GM23338 (cell line): ENCODE data around the gene CD7. TPM values are rescaled to one million over a fixed set of nuclear protein-coding genes. Genes with fewer than 3 reads are reported as not detected.

ENCODE experiments used
- ATAC-seq: fragments of 200-7000 bp; cut with Tn5 transposase; 3 replicates; pipeline ENCODE4 v1.9.1; 2020
- DNase-seq: peaks from one replicate; pipeline ENCODE4 v3.0.0-alpha.2; 2015; ENCODE audit warnings: low spot score
- H2AFZ ChIP-seq: fragments of 200-600 bp; sonication (generic); 2 replicates; pipeline ENCODE4 v1.8.0; 2016; ENCODE audit warnings: antibody characterized with exemption, mild to moderate bottlenecking, moderate library complexity
- H3F3A ChIP-seq: fragments of 200-600 bp; sonication (generic); replicated peaks from 2 replicates; pipeline ENCODE4 v1.8.0; 2017; ENCODE audit warnings: antibody characterized with exemption, mixed run types, low read depth
- H3K27ac ChIP-seq: fragments of 200-600 bp; sonication (generic); 2 replicates; pipeline ENCODE4 v1.6.1; 2016; ENCODE audit warnings: low read depth
- H3K27me3 ChIP-seq: fragments of 200-600 bp; sonication (generic); 2 replicates; pipeline ENCODE4 v1.8.0; 2016; ENCODE audit warnings: mild to moderate bottlenecking, mixed run types, moderate library complexity; ENCODE audit not compliant: insufficient read depth
- H3K36me3 ChIP-seq: fragments of 200-600 bp; sonication (generic); 2 replicates; pipeline ENCODE4 v1.8.0; 2016; ENCODE audit warnings: mild to moderate bottlenecking; ENCODE audit not compliant: insufficient read depth
- H3K4me1 ChIP-seq: fragments of 200-600 bp; sonication (generic); 2 replicates; pipeline ENCODE4 v1.8.0; 2016; ENCODE audit warnings: mild to moderate bottlenecking, moderate library complexity; ENCODE audit not compliant: insufficient read depth
- H3K4me2 ChIP-seq: fragments of 200-600 bp; sonication (generic); 2 replicates; pipeline ENCODE4 v1.7.1; 2017; ENCODE audit warnings: mixed run types
- H3K4me3 ChIP-seq: fragments of 200-600 bp; sonication (generic); 2 replicates; pipeline ENCODE4 v1.6.1; 2016; ENCODE audit warnings: mixed run types
- H3K79me2 ChIP-seq: fragments of 200-600 bp; sonication (generic); replicated peaks from 2 replicates; pipeline ENCODE4 v1.8.0; 2017; ENCODE audit warnings: mild to moderate bottlenecking; ENCODE audit not compliant: insufficient read depth
- H3K9me2 ChIP-seq: fragments of 200-600 bp; sonication (generic); 2 replicates; pipeline ENCODE4 v1.8.0; 2017; ENCODE audit not compliant: insufficient read depth
- H4K20me1 ChIP-seq: fragments of 200-600 bp; sonication (generic); replicated peaks from 2 replicates; pipeline ENCODE4 v1.8.0; 2017; ENCODE audit warnings: mild to moderate bottlenecking; ENCODE audit not compliant: insufficient read depth
- H3K27ac Mint-ChIP-seq: 2 replicates; pipeline ENCODE4 v1.8.0; 2020; ENCODE audit warnings: inconsistent platforms, mild to moderate bottlenecking, moderate library complexity, mixed read lengths
- H3K27me3 Mint-ChIP-seq: 3 replicates; pipeline ENCODE4 v1.8.0; 2022; ENCODE audit warnings: low read depth, mild to moderate bottlenecking, moderate library complexity, mixed read lengths, inconsistent platforms; ENCODE audit not compliant: insufficient read depth, poor library complexity
- H3K36me3 Mint-ChIP-seq: 3 replicates; pipeline ENCODE4 v1.8.0; 2021; ENCODE audit warnings: low read depth, mild to moderate bottlenecking, inconsistent platforms, moderate library complexity, mixed read lengths
- H3K4me1 Mint-ChIP-seq: 3 replicates; pipeline ENCODE4 v1.8.0; 2020; ENCODE audit warnings: mild to moderate bottlenecking, inconsistent platforms, mixed read lengths
- H3K4me3 Mint-ChIP-seq: 3 replicates; pipeline ENCODE4 v1.8.0; 2021; ENCODE audit warnings: moderate library complexity, mild to moderate bottlenecking, inconsistent platforms, mixed read lengths
- H3K9me3 Mint-ChIP-seq: 3 replicates; pipeline ENCODE4 v1.8.0; 2020; ENCODE audit warnings: moderate library complexity, mild to moderate bottlenecking, inconsistent platforms, mixed read lengths
- CREB1 ChIP-seq: fragments of 250-450 bp; sonication (Bioruptor Pico); IDR thresholded peaks from 2 replicates; pipeline ENCODE4 v1.5.0; 2020; ENCODE audit warnings: low read depth, mild to moderate bottlenecking, moderate library complexity
- ETS1 ChIP-seq: IDR thresholded peaks from 2 replicates; pipeline ENCODE4 v1.6.1; 2016; ENCODE audit warnings: antibody characterized with exemption
- EZH2 ChIP-seq: fragments of 200-600 bp; sonication (generic); IDR thresholded peaks from one replicate; pipeline ENCODE4 v1.8.0; 2017; ENCODE audit warnings: antibody characterized with exemption, mild to moderate bottlenecking, low read depth; ENCODE audit not compliant: unreplicated experiment
- EZH2phosphoT487 ChIP-seq: fragments of 200-600 bp; sonication (generic); IDR thresholded peaks from one replicate; pipeline ENCODE4 v1.8.1; 2018; ENCODE audit warnings: antibody characterized with exemption; ENCODE audit not compliant: unreplicated experiment
- JUNB ChIP-seq: IDR thresholded peaks from one replicate; pipeline ENCODE4 v1.6.1; 2016; ENCODE audit warnings: antibody characterized with exemption; ENCODE audit not compliant: unreplicated experiment
- NANOG ChIP-seq: IDR thresholded peaks from 2 replicates; pipeline ENCODE4 v1.6.1; 2016; ENCODE audit warnings: antibody characterized with exemption, borderline replicate concordance
- POLR2AphosphoS5 ChIP-seq: IDR thresholded peaks from 2 replicates; pipeline ENCODE4 v1.6.1; 2016; ENCODE audit warnings: antibody characterized with exemption, low read depth
- REST ChIP-seq: IDR thresholded peaks from one replicate; pipeline ENCODE4 v1.6.1; 2018; ENCODE audit warnings: antibody characterized with exemption; ENCODE audit not compliant: unreplicated experiment
- STAT1 ChIP-seq: IDR thresholded peaks from one replicate; pipeline ENCODE4 v1.6.1; 2016; ENCODE audit warnings: antibody characterized with exemption; ENCODE audit not compliant: unreplicated experiment
- ZNF331 ChIP-seq: fragments of 250-450 bp; sonication (Bioruptor Pico); IDR thresholded peaks from 2 replicates; pipeline ENCODE4 v1.5.0; 2020; ENCODE audit warnings: low read depth, mild to moderate bottlenecking, moderate library complexity
- polyA plus RNA-seq: library from polyadenylated mRNA; unstranded; fragments of >200 nt; fragmentation: Nextera tagmentation; extraction: Ambion mirVana; gene quantifications from 2 replicates; pipeline ENCODE4 v1.2.1, GENCODE V29; 2016
- total RNA-seq: library from RNA; depleted of rRNA; stranded (reverse); fragments of >200 nt; shearing (Covaris generic); gene quantifications from 2 replicates; pipeline ENCODE4 v1.2.3, GENCODE V29; 2014

The CD7 gene
- total and polyA plus RNA-seq, 2 experiments from 2014 or later, result 0.42 to 0.44 TPM

GRCh38 chr17:82270651-82271050 is 46.8 kb downstream of the CD7 start (continued):
- TF ChIP-seq REST (no peak), CREB1 (no peak), EZH2phosphoT487 (no peak), JUNB (no peak), POLR2AphosphoS5 (no peak), ZNF331 (CRISPR knock-in tag) (no peak)

- Mint-ChIP-seq H3K4me1 (peaks cover 40% of the 10 kb centered on the region), H3K9me3 (no peaks in the 10 kb centered on the region; the same call in 2 of the 3 replicates), H3K27ac (no peak overlapping the region), H3K36me3 (peaks cover 65% of the 10 kb centered on the region), H3K4me3 (peak overlapping the region; percentile 33; the same call in 2 of the 3 replicates), H3K27me3 (peaks cover 8% of the 10 kb centered on the region)
- Histone ChIP-seq H3K4me1 (peaks cover 9% of the 10 kb centered on the region), H3F3A (no peaks in the 10 kb centered on the region), H3K4me3 (no peak overlapping the region), H3K27ac (no peak overlapping the region), H3K79me2 (peaks cover 77% of the 10 kb centered on the region), H3K27me3 (no peaks in the 10 kb centered on the region), H3K36me3 (peaks cover 8% of the 10 kb centered on the region), H3K4me2 (no peak overlapping the region), H3K9me2 (no peaks in the 10 kb centered on the region), H2AFZ (no peak overlapping the region), H4K20me1 (peaks cover 72% of the 10 kb centered on the region)
- no peak for ATAC-seq
- TF ChIP-seq ETS1 (no peak), JUNB (no peak), EZH2 (no peak), CREB1 (no peak), STAT1 (no peak), NANOG (no peak), POLR2AphosphoS5 (no peak), ZNF331 (CRISPR knock-in tag) (no peak)
- no peak for DNase-seq
These were observed 47.4 kb downstream of the CD7 start for GRCh38 chr17:82269882-82270500.
